ENCODE measurements around the gene PLCH2.

The PLCH2 gene

GRCh38 chr1:2501041-2501819 lies 25.1 kb downstream of the PLCH2 start:
- H3K9me3 ChIP-seq (ENCODE audit: control insufficient read depth in 5 of 5, low read length in 5 of 5) = no peaks in the 10 kb centered on the region
- no peak overlapping the region for H3K27ac ChIP-seq (ENCODE audit: low read depth, low read length)
- H3K27me3 ChIP-seq (ENCODE audit: control insufficient read depth in 5 of 5, insufficient read depth in 4 of 5, low read length in 5 of 5) = peaks cover 45 to 68% (median 55%) of the 10 kb centered on the region in 5 donors
- peaks cover 0 to 6% (median 4%) of the 10 kb centered on the region in 5 donors for H3K4me1 ChIP-seq (ENCODE audit: control insufficient read depth in 5 of 5, insufficient read depth in 5 of 5, low read length in 5 of 5)
- H3K9ac ChIP-seq (ENCODE audit: low read length in 5 of 5) = no peak overlapping the region
- no peaks in the 10 kb centered on the region for H3K36me3 ChIP-seq (ENCODE audit: control insufficient read depth in 5 of 5, insufficient read depth in 5 of 5, low read length in 5 of 5)
- no peak overlapping the region for H3K4me3 ChIP-seq (ENCODE audit: low read depth in 1 of 5, low read length in 5 of 5)

GRCh38 chr1:2501820-2502119 lies 25.7 kb downstream of the PLCH2 start:
- H3K4me1 ChIP-seq (ENCODE audit: control insufficient read depth in 5 of 5, insufficient read depth in 5 of 5, low read length in 5 of 5) = peaks cover 0 to 8% (median 4%) of the 10 kb centered on the region in 5 donors
- no peaks in the 10 kb centered on the region for H3K9me3 ChIP-seq (ENCODE audit: control insufficient read depth in 5 of 5, low read length in 5 of 5)
- H3K9ac ChIP-seq (ENCODE audit: low read length in 5 of 5) = no peak overlapping the region
- H3K27ac ChIP-seq (ENCODE audit: low read depth, low read length) = no peak overlapping the region
- H3K36me3 ChIP-seq (ENCODE audit: control insufficient read depth in 5 of 5, insufficient read depth in 5 of 5, low read length in 5 of 5) = no peaks in the 10 kb centered on the region
- H3K27me3 ChIP-seq (ENCODE audit: control insufficient read depth in 5 of 5, insufficient read depth in 4 of 5, low read length in 5 of 5) = peaks cover 45 to 65% (median 58%) of the 10 kb centered on the region in 5 donors
- H3K4me3 ChIP-seq (ENCODE audit: low read depth in 1 of 5, low read length in 5 of 5) = no peak overlapping the region

GRCh38 chr1:2502210-2502609 lies 26.1 kb downstream of the PLCH2 start:
- peaks cover 43 to 62% (median 56%) of the 10 kb centered on the region in 5 donors for H3K27me3 ChIP-seq (ENCODE audit: control insufficient read depth in 5 of 5, insufficient read depth in 4 of 5, low read length in 5 of 5)
- peaks cover 0 to 10% (median 4%) of the 10 kb centered on the region in 5 donors for H3K4me1 ChIP-seq (ENCODE audit: control insufficient read depth in 5 of 5, insufficient read depth in 5 of 5, low read length in 5 of 5)
- no peaks in the 10 kb centered on the region for H3K9me3 ChIP-seq (ENCODE audit: control insufficient read depth in 5 of 5, low read length in 5 of 5)
- H3K36me3 ChIP-seq (ENCODE audit: control insufficient read depth in 5 of 5, insufficient read depth in 5 of 5, low read length in 5 of 5) = no peaks in the 10 kb centered on the region
- H3K27ac ChIP-seq (ENCODE audit: low read depth, low read length) = no peak overlapping the region
- H3K9ac ChIP-seq (ENCODE audit: low read length in 5 of 5) = no peak overlapping the region
- H3K4me3 ChIP-seq (ENCODE audit: low read depth in 1 of 5, low read length in 5 of 5) = no peak overlapping the region

- H3K4me1 ChIP-seq (ENCODE audit: control insufficient read depth in 5 of 5, insufficient read depth in 5 of 5, low read length in 5 of 5) = peaks cover 0 to 10% (median 4%) of the 10 kb centered on the region in 5 donors
- H3K27me3 ChIP-seq (ENCODE audit: control insufficient read depth in 5 of 5, insufficient read depth in 4 of 5, low read length in 5 of 5) = peaks cover 43 to 60% (median 55%) of the 10 kb centered on the region in 5 donors
- no peak overlapping the region for H3K27ac ChIP-seq (ENCODE audit: low read depth, low read length)
- H3K9ac ChIP-seq (ENCODE audit: low read length in 5 of 5) = no peak overlapping the region
- no peak overlapping the region for H3K4me3 ChIP-seq (ENCODE audit: low read depth in 1 of 5, low read length in 5 of 5)
- no peaks in the 10 kb centered on the region for H3K9me3 ChIP-seq (ENCODE audit: control insufficient read depth in 5 of 5, low read length in 5 of 5)
- peaks cover 0 to 7% (median 3%) of the 10 kb centered on the region in 5 donors for H3K36me3 ChIP-seq (ENCODE audit: control insufficient read depth in 5 of 5, insufficient read depth in 5 of 5, low read length in 5 of 5)
These were observed 26.8 kb downstream of the PLCH2 start for GRCh38 chr1:2502661-2503553.

- Histone ChIP-seq H3K9me3 (ENCODE audit: control insufficient read depth in 5 of 5, low read length in 5 of 5) (no peaks in the 10 kb centered on the region), H3K4me3 (ENCODE audit: low read depth in 1 of 5, low read length in 5 of 5) (no peak overlapping the region), H3K36me3 (ENCODE audit: control insufficient read depth in 5 of 5, insufficient read depth in 5 of 5, low read length in 5 of 5) (peaks cover 0 to 14% (median 9%) of the 10 kb centered on the region in 5 donors), H3K27me3 (ENCODE audit: control insufficient read depth in 5 of 5, insufficient read depth in 4 of 5, low read length in 5 of 5) (peaks cover 42 to 54% (median 53%) of the 10 kb centered on the region in 5 donors), H3K9ac (ENCODE audit: low read length in 5 of 5) (no peak overlapping the region), H3K4me1 (ENCODE audit: control insufficient read depth in 5 of 5, insufficient read depth in 5 of 5, low read length in 5 of 5) (peaks cover 0 to 10% (median 4%) of the 10 kb centered on the region in 5 donors), H3K27ac (ENCODE audit: low read depth, low read length) (no peak overlapping the region)
These were observed 27.6 kb downstream of the PLCH2 start for GRCh38 chr1:2503554-2504224.

- H3K36me3 ChIP-seq (ENCODE audit: control insufficient read depth in 5 of 5, insufficient read depth in 5 of 5, low read length in 5 of 5) = peaks cover 0 to 21% (median 16%) of the 10 kb centered on the region in 5 donors
- no peak overlapping the region for H3K4me3 ChIP-seq (ENCODE audit: low read depth in 1 of 5, low read length in 5 of 5)
- H3K27ac ChIP-seq (ENCODE audit: low read depth, low read length) = no peak overlapping the region
- no peaks in the 10 kb centered on the region for H3K9me3 ChIP-seq (ENCODE audit: control insufficient read depth in 5 of 5, low read length in 5 of 5)
- H3K27me3 ChIP-seq (ENCODE audit: control insufficient read depth in 5 of 5, insufficient read depth in 4 of 5, low read length in 5 of 5) = peaks cover 35 to 48% (median 47%) of the 10 kb centered on the region in 5 donors
- no peak overlapping the region for H3K9ac ChIP-seq (ENCODE audit: low read length in 5 of 5)
- H3K4me1 ChIP-seq (ENCODE audit: control insufficient read depth in 5 of 5, insufficient read depth in 5 of 5, low read length in 5 of 5) = peaks cover 0 to 10% (median 4%) of the 10 kb centered on the region in 5 donors
These were observed 28.3 kb downstream of the PLCH2 start for GRCh38 chr1:2504225-2504948.

GRCh38 chr1:2504949-2505272 lies 28.8 kb downstream of the PLCH2 start:
- Histone ChIP-seq H3K9ac (ENCODE audit: low read length in 5 of 5) (no peak overlapping the region), H3K9me3 (ENCODE audit: control insufficient read depth in 5 of 5, low read length in 5 of 5) (no peaks in the 10 kb centered on the region), H3K27ac (ENCODE audit: low read depth, low read length) (no peak overlapping the region), H3K4me1 (ENCODE audit: control insufficient read depth in 5 of 5, insufficient read depth in 5 of 5, low read length in 5 of 5) (peaks cover 0 to 10% (median 4%) of the 10 kb centered on the region in 5 donors), H3K36me3 (ENCODE audit: control insufficient read depth in 5 of 5, insufficient read depth in 5 of 5, low read length in 5 of 5) (peaks cover 0 to 26% (median 21%) of the 10 kb centered on the region in 5 donors), H3K27me3 (ENCODE audit: control insufficient read depth in 5 of 5, insufficient read depth in 4 of 5, low read length in 5 of 5) (peaks cover 33 to 48% (median 43%) of the 10 kb centered on the region in 5 donors), H3K4me3 (ENCODE audit: low read depth in 1 of 5, low read length in 5 of 5) (no peak overlapping the region)

- H3K36me3 ChIP-seq (ENCODE audit: control insufficient read depth in 5 of 5, insufficient read depth in 5 of 5, low read length in 5 of 5) = peaks cover 0 to 32% (median 27%) of the 10 kb centered on the region in 5 donors
- H3K4me1 ChIP-seq (ENCODE audit: control insufficient read depth in 5 of 5, insufficient read depth in 5 of 5, low read length in 5 of 5) = peaks cover 0 to 10% (median 3%) of the 10 kb centered on the region in 5 donors
- H3K27ac ChIP-seq (ENCODE audit: low read depth, low read length) = no peak overlapping the region
- no peak overlapping the region for H3K4me3 ChIP-seq (ENCODE audit: low read depth in 1 of 5, low read length in 5 of 5)
- H3K9ac ChIP-seq (ENCODE audit: low read length in 5 of 5) = no peak overlapping the region
- no peaks in the 10 kb centered on the region for H3K9me3 ChIP-seq (ENCODE audit: control insufficient read depth in 5 of 5, low read length in 5 of 5)
- H3K27me3 ChIP-seq (ENCODE audit: control insufficient read depth in 5 of 5, insufficient read depth in 4 of 5, low read length in 5 of 5) = peaks cover 28 to 43% (median 38%) of the 10 kb centered on the region in 5 donors
These were observed 29.4 kb downstream of the PLCH2 start for GRCh38 chr1:2505461-2505994.

Data from subcutaneous abdominal adipose tissue (tissue), 5 donors.